ENCODE measurements around the gene KCNAB1.
"Not testable (repeated sequence)": the region's sequence is repeated elsewhere in the genome, so short reads cannot be mapped to it uniquely, and the experiment has no call there.

GRCh38 chr3:156222381-156222780 lies 102.0 kb downstream of the KCNAB1 start:
- not testable (repeated sequence) for TF ChIP-seq ZFP3 (CRISPR knock-in tag; IDR thresholded peaks at IDR 0.05); CREB5 (CRISPR knock-in tag; IDR thresholded peaks at IDR 0.05; ENCODE audit: low read depth); PATZ1 (CRISPR knock-in tag; IDR thresholded peaks at IDR 0.05; ENCODE audit: borderline replicate concordance); TOX (CRISPR knock-in tag; IDR thresholded peaks at IDR 0.05; ENCODE audit: borderline replicate concordance); SNAI2 (CRISPR knock-in tag; IDR thresholded peaks at IDR 0.05); CSRNP3 (CRISPR knock-in tag; IDR thresholded peaks at IDR 0.05)
